Panc1 (cell line): ENCODE data around the gene TMEM62. TPM values are rescaled to one million over a fixed set of nuclear protein-coding genes. Genes with fewer than 3 reads are reported as not detected.

Experiments
- ATAC-seq: fragments of 200-7000 bp; cut with Tn5 transposase; 2 replicates; pipeline ENCODE4 v1.9.1; 2020; ENCODE audit warnings: mild to moderate bottlenecking, moderate library complexity
- BruUV-seq: library from RNA; stranded (reverse); fragments of 400-500 nt; replicated peaks from 2 replicates; lab custom pipeline; 2021; lab: Mats Ljungman, UMichigan
- CTCF ChIA-PET: fragments of 300-600 bp; sonication (Branson Sonifier 250); formaldehyde crosslinking; loops from one replicate; lab custom pipeline; 2022; ENCODE audit warnings: antibody characterized with exemption; lab: Charles Lee
- POLR2A ChIA-PET: fragments of 300-600 bp; sonication (Branson Sonifier 250); formaldehyde crosslinking; loops from one replicate; lab custom pipeline; 2022; ENCODE audit warnings: antibody characterized with exemption; lab: Charles Lee
- DNase-seq: peaks from one replicate; pipeline ENCODE4 v3.0.0-alpha.2; 2010; ENCODE audit warnings: low read depth, low spot score
- H3K27ac ChIP-seq: 2 replicates; pipeline ENCODE4 v1.5.1; 2011; ENCODE audit warnings: mild to moderate bottlenecking, low read length, inconsistent platforms
- H3K27me3 ChIP-seq: fragments of 200-500 bp; sonication (Bioruptor generic); 2 replicates; pipeline ENCODE4 v1.6.0; 2014; ENCODE audit warnings: low read length, inconsistent platforms; ENCODE audit not compliant: control insufficient read depth, insufficient read depth
- H3K36me3 ChIP-seq: fragments of 200-500 bp; sonication (Bioruptor generic); 2 replicates; pipeline ENCODE4 v1.5.1; 2014; ENCODE audit warnings: inconsistent platforms, mild to moderate bottlenecking, low read length, moderate library complexity; ENCODE audit not compliant: control insufficient read depth, insufficient read depth
- H3K4me1 ChIP-seq: 2 replicates; pipeline ENCODE4 v1.5.1; 2011; ENCODE audit warnings: inconsistent platforms, mild to moderate bottlenecking, low read length, moderate library complexity; ENCODE audit not compliant: control insufficient read depth, insufficient read depth
- H3K4me3 ChIP-seq, 2 experiments: 2 replicates each; pipeline ENCODE4 v1.5.1; 2011 to 2012; ENCODE audit warnings: low read depth in 2 of 2, low read length in 2 of 2, mild to moderate bottlenecking in 2 of 2, inconsistent platforms in 1 of 2, moderate library complexity in 1 of 2
- H3K9me3 ChIP-seq: fragments of 200-500 bp; sonication (Bioruptor generic); 2 replicates; pipeline ENCODE4 v1.5.1; 2014; ENCODE audit warnings: low read depth, mild to moderate bottlenecking, inconsistent platforms, low read length, moderate library complexity; ENCODE audit not compliant: control insufficient read depth, insufficient read depth
- CTCF ChIP-seq: fragments of 450-650 bp; IDR thresholded peaks from 2 replicates; pipeline ENCODE4 v1.5.1; 2017; ENCODE audit warnings: mild to moderate bottlenecking
- POLR2AphosphoS5 ChIP-seq: IDR thresholded peaks from 2 replicates; pipeline ENCODE4 v1.6.1; 2012; ENCODE audit warnings: mild to moderate bottlenecking, low read depth, low read length, moderate library complexity
- REST ChIP-seq, 2 experiments: IDR thresholded peaks; 2 replicates each; pipeline ENCODE4 v1.6.1; 2011 to 2012; ENCODE audit warnings: low read depth in 2 of 2, control low read depth in 1 of 2, low read length in 1 of 2, mild to moderate bottlenecking in 1 of 2, moderate library complexity in 1 of 2; ENCODE audit not compliant: insufficient read depth in 1 of 2
- SIN3A ChIP-seq: IDR thresholded peaks from 2 replicates; pipeline ENCODE4 v1.6.1; 2012; ENCODE audit warnings: low read depth, mild to moderate bottlenecking, low read length, moderate library complexity, borderline replicate concordance; ENCODE audit not compliant: insufficient read depth
- TCF7L2 ChIP-seq: IDR thresholded peaks from 2 replicates; pipeline ENCODE4 v1.6.1; 2011; ENCODE audit warnings: mild to moderate bottlenecking, low read depth, low read length, inconsistent platforms
- in situ Hi-C: cut with HindIII; loops from 2 replicates; pipeline ENCODE4 v1.10.0; 2016; ENCODE audit warnings: low sequenced_read_pairs, low pct_unique_long_range_greater_than_20kb
- intact Hi-C: fragments of 100-400 bp; cut with micrococcal nuclease; formaldehyde crosslinking; loops from one replicate; pipeline ENCODE4 v1.10.0; 2022; ENCODE audit not compliant: unreplicated experiment
- total RNA-seq: library from RNA; stranded (reverse); gene quantifications from one replicate; pipeline ENCODE4 v1.2.1, GENCODE V29; 2021; ENCODE audit not compliant: unreplicated experiment

The TMEM62 gene
- total RNA-seq, 1 experiment from 2014 or later: 20.4 TPM

DNA sequence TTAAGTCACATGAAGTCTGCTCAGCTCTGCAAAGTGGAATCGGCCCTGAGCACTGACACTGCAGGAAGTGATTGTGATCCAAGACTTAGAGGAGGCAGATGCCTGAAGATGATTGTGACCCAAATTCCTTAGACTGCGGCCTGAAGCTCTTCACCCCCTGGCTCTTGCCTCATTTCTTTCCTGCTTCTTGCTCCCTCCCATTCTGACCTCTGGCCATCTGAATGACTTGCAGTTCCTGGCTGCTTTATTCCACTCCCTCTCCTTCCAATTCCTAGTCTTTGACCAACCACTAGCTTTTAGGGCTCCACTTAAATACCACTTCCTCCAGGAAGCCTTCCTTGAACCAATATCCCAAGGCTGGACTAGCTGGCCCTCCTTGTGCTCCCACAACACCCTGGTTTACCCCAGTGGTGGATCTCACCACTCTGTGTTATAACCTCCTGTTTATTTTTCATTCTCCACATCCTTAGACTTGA lies 97.3 kb downstream of the TMEM62 start:
- Histone ChIP-seq H3K27ac (no peak overlapping the region), H3K36me3 (no peaks in the 10 kb centered on the region), H3K27me3 (peaks cover 4% of the 10 kb centered on the region; the same call in 1 of the 2 replicates), H3K9me3 (no peaks in the 10 kb centered on the region), H3K4me3 (no peak overlapping the region), H3K4me1 (no peaks in the 10 kb centered on the region)
- BruUV-seq: no TSS peak
- intact Hi-C loops: no loop called here
- DNase-seq (no peak), ATAC-seq (no peak)
- no peak for TF ChIP-seq REST (IDR thresholded peaks at IDR 0.05; ENCODE audit: insufficient read depth in 1 of 2, low read depth in 2 of 2, low read length in 1 of 2)
- no peak for TF ChIP-seq TCF7L2
- TF ChIP-seq CTCF: no peak
- TF ChIP-seq SIN3A: no peak
- TF ChIP-seq POLR2AphosphoS5: no peak
- in situ Hi-C loops: no loop called here
- POLR2A ChIA-PET: no interaction called here
- CTCF ChIA-PET: interaction anchor here (1.3 kb wide), 1 partner anchor 12 kb away, joined by 4 read pairs; no protein-coding TSS in a partner anchor

GRCh38 chr15:43232289-43232874 lies 99.0 kb downstream of the TMEM62 start:
- Histone ChIP-seq H3K27me3 (peaks cover 4% of the 10 kb centered on the region; the same call in 1 of the 2 replicates), H3K36me3 (no peaks in the 10 kb centered on the region), H3K4me1 (no peaks in the 10 kb centered on the region), H3K9me3 (no peaks in the 10 kb centered on the region), H3K4me3 (no peak overlapping the region), H3K27ac (no peak overlapping the region)
- no peak for ATAC-seq
- CTCF ChIA-PET: interaction anchor here (1.3 kb wide), 1 partner anchor 13 kb away, joined by 4 read pairs; no protein-coding TSS in a partner anchor
- POLR2A ChIA-PET: no interaction called here
- no TSS peak for BruUV-seq
- in situ Hi-C loops (no loop called here), intact Hi-C loops (no loop called here)
- DNase-seq: no peak
- TF ChIP-seq SIN3A (no peak), POLR2AphosphoS5 (no peak), TCF7L2 (no peak), REST (IDR thresholded peaks at IDR 0.05; ENCODE audit: insufficient read depth in 1 of 2, low read depth in 2 of 2, low read length in 1 of 2) (no peak), CTCF (no peak)
